GM19099 (cell line): ENCODE results near the gene CFL2.

Experiments used
- POLR2A ChIP-seq: IDR thresholded peaks from 3 replicates; pipeline ENCODE4 v1.6.1; 2011; ENCODE audit warnings: low read depth; ENCODE audit not compliant: insufficient read length; ENCODE audit errors: extremely low read depth

Gene CFL2

DNA sequence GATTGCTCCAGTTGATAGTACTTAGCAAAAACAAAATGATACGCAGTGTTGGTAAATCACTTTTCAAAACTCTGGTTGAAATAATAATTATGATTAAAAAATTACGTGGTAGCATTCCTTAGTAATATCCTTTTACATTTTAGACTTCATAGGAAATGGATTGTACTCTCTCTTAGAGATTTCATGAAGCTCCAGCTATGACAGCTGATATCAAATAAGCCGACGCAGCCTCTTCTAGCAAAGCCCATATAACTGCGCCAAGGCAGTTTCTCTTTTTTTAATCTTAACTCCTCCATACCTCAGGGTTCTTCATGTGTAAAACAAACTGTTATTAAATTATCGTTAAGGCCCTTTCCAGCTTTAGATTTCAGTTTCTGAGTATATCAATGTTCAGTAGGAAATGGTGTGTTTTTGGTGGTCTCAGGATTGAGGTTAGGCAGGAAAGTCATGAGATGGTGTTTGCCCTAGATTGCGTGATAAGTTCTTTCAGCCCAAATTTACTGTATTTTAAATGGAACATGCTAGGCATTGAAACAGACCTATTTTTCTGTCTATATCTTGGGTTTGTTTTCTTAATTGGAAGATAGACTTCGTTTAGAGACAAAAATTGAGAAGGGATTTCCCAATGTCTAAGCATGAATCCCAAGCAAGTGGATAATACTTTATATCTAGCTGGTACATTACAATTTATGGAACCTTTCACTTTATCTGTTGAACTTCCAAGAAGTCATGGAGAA is 902 bp upstream of the CFL2 start:
- TF ChIP-seq POLR2A, result no peak

DNA sequence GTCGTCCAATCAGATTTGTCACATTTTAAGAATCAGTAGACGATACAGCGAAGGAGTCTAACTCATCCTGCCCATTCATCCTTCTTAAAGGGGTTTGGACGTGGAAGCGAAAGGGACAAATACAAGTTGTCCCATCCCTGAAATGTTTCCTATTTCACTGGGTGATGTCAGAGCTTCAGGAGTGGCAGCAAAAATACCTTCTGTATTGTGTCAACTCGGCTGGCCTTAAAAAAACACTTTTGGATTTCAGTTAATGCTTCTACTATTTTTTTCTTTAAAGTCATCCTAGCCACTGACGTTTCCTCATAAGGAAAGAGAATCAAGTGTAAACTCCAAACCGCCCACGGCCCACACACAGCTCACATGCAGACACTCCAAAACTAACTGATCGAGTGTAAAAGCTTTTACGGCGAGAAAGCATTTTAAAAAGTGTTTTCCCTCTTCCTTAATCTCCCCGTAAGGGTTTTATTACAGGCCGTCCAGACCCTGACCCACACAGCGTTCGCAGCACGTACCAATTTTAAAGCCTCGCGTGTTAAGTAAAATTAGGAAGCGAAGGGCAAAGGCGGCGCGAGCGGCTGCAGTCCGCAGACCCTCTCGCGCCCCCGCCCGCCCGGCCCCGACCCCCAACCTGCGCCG is 593 bp downstream of the CFL2 start:
- TF ChIP-seq POLR2A, result no peak

GRCh38 chr14:34713122-34713680 is 1.2 kb downstream of the CFL2 start:
- TF ChIP-seq POLR2A, result no peak

GRCh38 chr14:34711796-34712712 is 2.3 kb downstream of the CFL2 start:
- no peak for TF ChIP-seq POLR2A

- no peak for TF ChIP-seq POLR2A
These were observed 3.2 kb downstream of the CFL2 start for GRCh38 chr14:34711169-34711568.

DNA sequence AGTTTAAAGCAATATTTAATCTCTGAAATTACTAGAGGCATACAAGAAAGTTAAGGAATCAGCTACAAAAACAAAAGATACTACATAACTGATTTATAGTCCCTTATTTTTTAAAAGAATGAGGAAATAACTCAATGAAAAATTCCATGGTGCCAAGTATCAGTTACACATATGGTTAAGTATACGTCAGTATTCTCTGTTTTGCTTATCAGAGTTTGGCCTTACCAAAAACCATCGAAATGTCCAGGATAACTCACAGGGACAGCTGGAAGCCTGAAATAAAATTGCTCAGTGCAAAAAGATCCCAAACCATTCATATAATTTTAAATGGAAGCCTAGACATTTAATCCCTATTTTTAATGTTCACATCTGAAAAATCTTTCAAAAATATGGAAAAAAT is 3.6 kb downstream of the CFL2 start:
- no peak for TF ChIP-seq POLR2A

DNA sequence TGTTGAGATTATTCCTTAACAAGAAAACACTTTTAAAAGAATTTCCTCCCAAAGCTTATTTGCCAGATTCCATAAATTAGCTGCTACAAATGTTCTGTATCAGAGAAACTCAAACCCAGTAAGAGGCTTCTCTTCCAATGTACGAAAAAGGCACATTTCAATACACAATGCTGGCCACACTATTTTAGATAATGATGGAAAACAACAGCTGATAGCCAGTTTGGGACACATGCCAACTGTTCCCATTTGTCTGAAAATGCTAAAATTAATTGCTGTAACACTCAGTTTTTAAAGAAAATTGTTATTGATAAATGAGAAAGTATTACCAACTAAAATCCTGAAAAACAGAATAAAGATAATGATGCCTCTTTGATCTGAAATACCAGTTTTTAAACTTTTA is 4.4 kb downstream of the CFL2 start:
- TF ChIP-seq POLR2A, result no peak

GRCh38 chr14:34707722-34708121 is 6.7 kb downstream of the CFL2 start:
- TF ChIP-seq POLR2A, result no peak

DNA sequence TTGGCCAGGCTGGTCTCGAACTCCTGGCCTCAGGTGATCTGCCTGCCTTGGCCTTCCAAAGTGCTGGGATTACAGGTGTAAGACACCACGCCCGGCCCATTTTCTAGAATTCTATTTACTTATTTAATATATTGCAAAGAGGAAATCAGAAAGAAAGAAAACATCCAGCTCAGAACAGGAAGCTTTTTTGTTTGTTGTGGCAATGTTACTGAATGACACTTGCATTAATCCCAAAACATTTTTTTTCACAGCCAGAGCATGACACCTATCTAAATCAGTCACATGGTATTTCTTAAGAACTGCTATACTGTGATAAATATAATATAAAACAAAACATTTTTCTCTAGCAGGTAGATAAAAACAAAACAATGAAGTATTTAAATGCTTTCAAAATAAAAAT is 12.6 kb downstream of the CFL2 start:
- no peak for TF ChIP-seq POLR2A

GRCh38 chr14:34700622-34701130 is 13.7 kb downstream of the CFL2 start:
- no peak for TF ChIP-seq POLR2A

GRCh38 chr14:34699873-34700621 is 14.3 kb downstream of the CFL2 start:
- TF ChIP-seq POLR2A, result no peak

DNA sequence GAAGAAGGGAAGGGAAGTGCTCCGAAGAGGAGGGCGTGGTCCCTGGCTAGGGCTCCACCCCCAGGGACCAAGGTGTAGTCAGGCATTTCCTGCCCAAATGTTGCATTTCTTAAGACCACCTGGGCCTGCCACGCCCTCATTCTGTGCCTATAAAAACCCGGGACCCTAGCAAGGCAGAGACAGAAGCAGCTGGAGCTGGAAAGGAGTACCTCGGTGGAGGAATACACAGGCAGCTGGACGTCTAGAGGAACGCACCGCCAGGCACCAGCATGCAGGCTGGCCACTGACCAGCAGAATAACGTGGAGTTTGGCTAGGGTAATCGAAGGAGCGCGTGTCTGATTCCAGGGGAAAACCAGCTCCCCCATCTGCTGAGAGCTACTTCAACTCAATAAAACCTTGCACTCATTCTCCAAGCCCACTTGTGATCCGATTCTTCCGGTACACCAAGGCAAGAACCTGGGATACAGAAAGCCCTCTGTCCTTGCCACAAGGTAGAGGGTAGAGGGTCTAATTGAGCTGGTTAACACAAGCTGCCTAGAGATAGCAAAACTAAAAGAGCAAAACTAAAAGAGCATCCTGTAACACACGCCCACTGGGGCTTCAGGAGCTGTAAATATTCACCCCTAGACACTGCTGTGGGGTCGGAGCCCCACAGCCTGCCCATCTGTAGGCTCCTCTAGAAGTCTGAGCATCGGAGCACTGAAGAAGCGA is 21.0 kb downstream of the CFL2 start:
- no peak for TF ChIP-seq POLR2A

DNA sequence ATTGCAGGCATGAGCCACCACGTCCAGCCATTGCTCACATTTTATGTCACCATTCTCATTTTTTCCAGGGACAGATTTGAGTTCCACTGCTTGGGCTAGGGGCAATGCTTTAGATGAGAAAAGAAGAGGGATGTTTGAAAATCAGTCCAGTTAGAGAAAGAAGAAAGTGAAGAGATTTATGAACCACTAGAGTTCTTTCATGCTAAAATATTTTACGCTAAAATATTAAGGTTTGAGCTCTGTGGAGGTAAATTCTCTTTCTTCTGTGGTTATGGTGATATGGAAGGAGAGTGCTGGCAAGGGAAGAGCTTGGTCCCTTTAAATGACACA is 21.5 kb downstream of the CFL2 start:
- no peak for TF ChIP-seq POLR2A

DNA sequence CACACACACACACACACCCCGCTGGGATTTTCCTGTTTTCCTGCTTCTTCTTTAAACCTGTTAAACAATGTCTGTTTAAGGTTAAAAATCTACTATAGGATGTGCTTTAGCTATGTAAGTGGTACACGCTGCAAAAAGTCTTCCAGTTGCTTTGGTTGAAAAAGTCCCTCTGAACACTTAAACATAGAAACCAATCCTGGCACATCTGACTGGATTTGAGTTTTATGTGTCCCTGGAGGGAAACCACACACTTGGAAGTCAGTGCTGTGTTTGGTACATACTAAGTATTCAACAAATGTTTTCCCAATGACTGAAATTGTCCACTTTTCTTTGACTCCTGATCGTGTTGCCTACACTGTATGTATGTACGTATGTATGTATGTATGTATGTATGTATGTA is 22.0 kb downstream of the CFL2 start:
- no peak for TF ChIP-seq POLR2A
